Body of pancreas (tissue), 4 donors: Measurements from ENCODE around the gene PALLD. TPM values are rescaled to one million over a fixed set of nuclear protein-coding genes. Genes with fewer than 3 reads are reported as not detected.
"Not testable (repeated sequence)": the region's sequence is repeated elsewhere in the genome, so short reads cannot be mapped to it uniquely, and the experiment has no call there.

Experiments
- ATAC-seq: fragments of 150-250 bp; one replicate; pipeline ENCODE4 v1.9.1; 2016
- DNase-seq, 4 donors: peaks; one replicate each; pipeline ENCODE4 v3.0.0-alpha.2; 2019
- H3K27ac ChIP-seq, 4 donors: fragments of 200-600 bp; sonication (generic); 1 replicate in 3 of 4; 2 replicates in 1 of 4; pipeline versions ENCODE4 v1.5.1 to v1.6.1; 2016 to 2019; ENCODE audit warnings: mild to moderate bottlenecking in 1 of 4, mixed read lengths in 1 of 4, moderate library complexity in 1 of 4
- H3K27me3 ChIP-seq, 2 donors: fragments of 200-600 bp; sonication (generic); one replicate each; pipeline ENCODE4 v1.6.0; 2016; ENCODE audit warnings: mild to moderate bottlenecking in 1 of 2
- H3K36me3 ChIP-seq, 2 donors: fragments of 200-600 bp; sonication (generic); replicated peaks in 1 of 2; 2 replicates each; pipeline ENCODE4 v1.5.1; 2016; ENCODE audit warnings: low read depth in 2 of 2; ENCODE audit not compliant: insufficient read depth in 1 of 2
- H3K4me1 ChIP-seq: fragments of 200-600 bp; sonication (generic); one replicate; pipeline ENCODE4 v1.6.0; 2016
- H3K4me3 ChIP-seq, 2 donors: fragments of 200-600 bp; sonication (generic); 1 replicate in 1 of 2; 2 replicates in 1 of 2; pipeline ENCODE4 v1.5.1; 2016 to 2019
- H3K9me3 ChIP-seq, 3 donors: fragments of 200-600 bp; sonication (generic); 1 replicate in 2 of 3; 2 replicates in 1 of 3; pipeline ENCODE4 v1.5.1; 2016
- CTCF ChIP-seq, 7 experiments: fragments of 450-650 bp in 4 of 7; fragments of 200-600 bp in 3 of 7; sonication (generic) in 3 of 7; IDR thresholded peaks; one replicate each; pipeline ENCODE4 v1.5.1; 2016 to 2019; ENCODE audit warnings: antibody characterized with exemption in 7 of 7
- POLR2A ChIP-seq, 3 donors: fragments of 450-650 bp; IDR thresholded peaks; one replicate each; pipeline ENCODE4 v1.6.1; 2016; ENCODE audit warnings: antibody characterized with exemption in 3 of 3, mild to moderate bottlenecking in 2 of 3
- WGBS, 2 donors: methylation state at CpG; one replicate each; pipeline ENCODE4 v1.1.5; 2017; 5-methylcytosine and 5-hydroxymethylcytosine counted together
- intact Hi-C: fragments of 100-400 bp; cut with DNase I; formaldehyde crosslinking; loops from one replicate; pipeline ENCODE4 v1.15.1; 2023
- total RNA-seq, 2 donors: library from RNA; depleted of rRNA; stranded (reverse); fragments of >200 nt; gene quantifications; one replicate each; pipeline ENCODE4 v1.1.0, GENCODE V29; 2016

PALLD gene
- total RNA-seq, 2 donors from 2014 or later: 46.8 to 52.4 TPM

- Histone ChIP-seq H3K4me3 (no peak overlapping the region), H3K4me1 (no peaks in the 10 kb centered on the region), H3K9me3 (no peaks in the 10 kb centered on the region), H3K27me3 (no peaks in the 10 kb centered on the region), H3K36me3 (no peaks in the 10 kb centered on the region), H3K27ac (no peak overlapping the region)
- DNase-seq (no peak), ATAC-seq (no peak)
- WGBS, 2 donors: 82 to 88% methylated on average over 5 of the region's 5 CpGs
- intact Hi-C loops: no loop called here
- TF ChIP-seq CTCF (IDR thresholded peaks at IDR 0.05) (no peak), POLR2A (IDR thresholded peaks at IDR 0.05) (no peak)
Measured at GRCh38 chr4:168453146-168453545, 43.7 kb upstream of the PALLD start.

- intact Hi-C loops, H3K4me3 ChIP-seq, H3K4me1 ChIP-seq, H3K36me3 ChIP-seq, H3K9me3 ChIP-seq, ATAC-seq, H3K27ac ChIP-seq, H3K27me3 ChIP-seq, DNase-seq: not testable (repeated sequence)
- 85 to 95% methylated on average over 2 of the region's 2 CpGs for WGBS, 2 donors
Measured at GRCh38 chr4:168458256-168458655, 38.6 kb upstream of the PALLD start.

GRCh38 chr4:168461821-168462220 is 35.0 kb upstream of the PALLD start:
- DNase-seq (no peak), ATAC-seq (no peak)
- WGBS, 2 donors: 62 to 65% methylated on average over 4 of the region's 4 CpGs
- Histone ChIP-seq H3K27ac (no peak overlapping the region), H3K4me1 (no peaks in the 10 kb centered on the region), H3K9me3 (no peaks in the 10 kb centered on the region), H3K4me3 (no peak overlapping the region), H3K27me3 (no peaks in the 10 kb centered on the region), H3K36me3 (no peaks in the 10 kb centered on the region)
- intact Hi-C loops: no loop called here
- no peak for TF ChIP-seq CTCF (IDR thresholded peaks at IDR 0.05)
- TF ChIP-seq POLR2A (IDR thresholded peaks at IDR 0.05): no peak

- H3K36me3 ChIP-seq: no peaks in the 10 kb centered on the region
- no peak for ATAC-seq
- intact Hi-C loops: no loop called here
- no peaks in the 10 kb centered on the region for H3K27me3 ChIP-seq
- 91 to 95% methylated on average over 2 of the region's 2 CpGs for whole genome bisulfite sequencing, 2 donors
- no peaks in the 10 kb centered on the region for H3K9me3 ChIP-seq
- H3K27ac ChIP-seq: no peak overlapping the region
- TF ChIP-seq POLR2A (IDR thresholded peaks at IDR 0.05): no peak
- TF ChIP-seq CTCF (IDR thresholded peaks at IDR 0.05): no peak
- no peaks in the 10 kb centered on the region for H3K4me1 ChIP-seq
- no peak overlapping the region for H3K4me3 ChIP-seq
- no peak for DNase-seq
Measured at GRCh38 chr4:168472920-168473319, 23.9 kb upstream of the PALLD start.

GRCh38 chr4:168474660-168475320 is 22.1 kb upstream of the PALLD start:
- TF ChIP-seq CTCF (IDR thresholded peaks at IDR 0.05) (no peak), POLR2A (IDR thresholded peaks at IDR 0.05) (no peak)
- no peaks in the 10 kb centered on the region for H3K36me3 ChIP-seq
- DNase-seq (no peak), ATAC-seq (no peak)
- no peaks in the 10 kb centered on the region for H3K27me3 ChIP-seq
- no peak overlapping the region for H3K4me3 ChIP-seq
- WGBS, 2 donors: 49 to 50% methylated on average over 5 of the region's 5 CpGs
- no peak overlapping the region for H3K27ac ChIP-seq
- H3K4me1 ChIP-seq: peaks cover 4% of the 10 kb centered on the region
- intact Hi-C loops: no loop called here
- H3K9me3 ChIP-seq: no peaks in the 10 kb centered on the region
